Globus pallidus (tissue), 1 donor: ENCODE results near the gene MORN1.

Experiments
- DNase-seq: peaks from one replicate; pipeline ENCODE4 v3.0.0-alpha.2; 2015; ENCODE audit warnings: low spot score

The MORN1 gene

DNA sequence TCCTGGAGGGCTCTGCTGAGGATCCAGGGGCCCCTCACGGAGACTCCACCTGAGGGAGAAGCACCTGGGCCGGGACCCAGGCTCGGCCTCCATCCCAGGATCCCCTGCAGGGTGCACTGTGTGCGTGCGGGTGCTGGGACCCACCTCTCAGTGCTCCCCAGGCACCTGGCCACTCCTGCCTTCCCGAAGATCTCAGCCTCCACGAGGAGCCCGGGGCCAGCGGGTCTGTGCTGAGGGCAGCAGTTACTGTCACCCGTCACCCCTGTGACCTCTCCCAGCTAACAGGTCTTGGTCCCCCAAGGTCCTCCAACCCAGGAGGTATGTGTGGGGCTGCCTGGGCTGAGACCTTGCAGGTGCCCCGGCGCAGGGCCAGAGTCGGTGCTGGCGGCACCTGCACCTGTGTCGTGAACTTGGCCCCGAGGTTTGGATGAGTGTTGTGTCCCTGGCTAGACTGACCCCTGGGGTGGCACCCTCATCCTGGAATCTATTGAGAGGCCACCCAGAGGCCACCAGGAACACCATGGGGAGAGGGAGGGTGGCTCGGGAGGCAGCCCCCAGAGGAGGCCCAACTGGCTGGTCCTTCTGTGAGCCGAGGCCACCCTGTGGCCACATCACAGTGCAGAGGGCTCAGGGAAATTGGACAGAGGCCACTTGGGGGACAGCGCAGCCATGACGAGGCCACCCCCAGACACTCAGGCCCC lies 17.7 kb downstream of the MORN1 start:
- no peak for DNase-seq

DNA sequence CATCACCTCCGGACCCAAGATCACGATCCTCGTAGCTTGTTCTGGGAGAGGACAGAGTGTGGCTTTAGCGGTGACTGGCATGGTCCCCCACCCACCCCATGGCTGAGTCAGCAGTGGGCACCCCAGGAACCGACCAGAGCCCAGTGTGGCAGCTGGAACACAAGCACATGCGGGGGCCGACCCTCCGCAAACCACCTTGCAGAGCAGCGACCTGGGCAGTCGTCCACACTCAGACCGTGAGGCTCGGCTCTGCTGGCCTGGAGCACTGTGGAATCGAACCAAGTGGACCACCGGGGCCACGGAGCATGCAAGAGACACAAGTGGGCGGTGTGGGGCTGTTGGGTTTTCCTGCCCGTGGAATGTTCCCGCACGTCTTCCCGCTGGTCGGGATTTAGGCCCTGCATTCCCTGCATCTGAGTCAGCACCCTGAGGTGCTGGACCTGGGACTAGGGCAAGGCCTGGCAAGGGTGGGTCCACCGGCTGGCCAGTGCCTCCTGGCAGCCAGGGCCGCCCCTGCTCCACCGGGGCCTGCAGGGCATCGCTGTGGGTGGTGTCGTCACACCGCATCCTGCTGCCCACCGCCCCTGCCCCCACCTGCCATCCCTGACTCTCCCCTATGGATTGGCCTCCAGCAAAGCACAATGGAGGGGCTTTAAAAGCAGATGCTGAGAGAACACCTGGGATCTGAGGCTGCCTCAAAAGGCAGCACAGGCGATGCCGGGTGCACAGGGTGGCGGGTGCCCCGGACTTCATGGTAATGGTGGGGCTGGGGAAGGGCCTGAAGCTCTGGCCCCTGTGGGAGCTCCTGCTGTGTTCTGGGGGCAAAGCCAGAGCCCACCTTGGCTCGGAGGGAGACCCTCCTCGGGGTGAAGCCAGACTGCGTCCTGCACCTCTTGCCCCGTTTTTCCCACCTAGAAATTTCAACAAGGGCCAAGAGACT lies 18.5 kb downstream of the MORN1 start:
- no peak for DNase-seq

DNA sequence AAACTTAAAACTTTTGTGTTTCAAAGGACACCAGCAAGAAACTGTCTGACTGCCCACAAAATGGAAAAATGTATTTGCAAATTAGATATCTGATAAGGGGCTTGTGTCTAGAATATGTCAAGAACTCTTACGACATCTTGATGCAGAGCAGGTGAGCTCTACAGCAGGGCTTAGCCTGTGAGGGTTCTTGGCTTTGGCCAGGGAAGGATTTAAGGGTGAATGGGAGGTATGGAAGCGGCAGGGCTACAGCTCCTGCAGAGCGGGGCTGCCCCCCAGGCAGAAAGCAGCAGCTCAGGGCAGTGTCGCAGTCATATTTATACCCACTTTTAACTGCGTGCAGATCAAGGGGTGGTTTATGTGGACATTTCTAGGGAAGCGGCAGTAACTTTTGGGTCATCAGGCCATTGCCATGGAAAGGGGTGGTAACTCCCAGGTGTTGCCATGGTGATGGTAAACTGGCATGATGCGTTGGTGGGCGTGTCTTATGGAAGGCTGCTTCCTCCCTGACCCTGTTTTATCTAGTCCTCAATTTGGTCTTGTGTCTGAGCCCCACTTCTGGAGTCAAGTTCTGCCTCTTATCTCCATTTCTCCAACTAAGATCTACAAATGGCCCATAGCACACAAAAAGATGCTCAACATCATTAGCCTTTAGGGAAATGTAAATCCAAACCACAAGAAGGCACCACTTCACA lies 23.2 kb downstream of the MORN1 start:
- no peak for DNase-seq

DNA sequence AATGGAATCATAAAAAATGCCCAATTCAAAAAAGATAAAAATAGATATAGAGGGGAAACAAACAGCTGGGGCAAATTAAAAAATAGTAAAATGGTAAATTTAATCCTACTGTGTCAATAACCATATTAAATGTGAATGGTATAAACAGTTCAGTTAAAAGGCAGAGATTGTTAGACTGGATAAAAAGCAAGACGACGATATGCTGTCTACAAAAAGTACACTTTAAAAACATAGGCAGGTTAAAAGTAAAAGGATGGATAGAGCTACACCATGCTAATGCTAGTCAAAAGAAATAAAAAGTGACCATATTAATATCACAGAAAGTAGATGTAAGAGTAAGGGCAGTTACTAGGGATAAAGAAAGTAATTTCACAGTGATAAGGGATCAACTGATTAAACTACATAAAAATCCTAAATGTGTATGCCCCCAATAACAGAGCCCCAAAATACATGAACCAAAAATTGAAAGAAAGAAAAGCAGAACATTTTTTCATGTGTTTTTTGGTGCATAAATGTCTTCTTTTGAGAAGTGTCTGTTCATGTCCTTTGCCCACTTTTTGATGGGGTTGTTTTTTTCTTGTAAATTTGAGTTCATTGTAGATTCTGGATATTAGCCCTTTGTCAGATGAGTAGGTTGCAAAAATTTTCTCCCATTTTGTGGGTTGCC lies 27.4 kb downstream of the MORN1 start:
- DNase-seq: no peak

DNA sequence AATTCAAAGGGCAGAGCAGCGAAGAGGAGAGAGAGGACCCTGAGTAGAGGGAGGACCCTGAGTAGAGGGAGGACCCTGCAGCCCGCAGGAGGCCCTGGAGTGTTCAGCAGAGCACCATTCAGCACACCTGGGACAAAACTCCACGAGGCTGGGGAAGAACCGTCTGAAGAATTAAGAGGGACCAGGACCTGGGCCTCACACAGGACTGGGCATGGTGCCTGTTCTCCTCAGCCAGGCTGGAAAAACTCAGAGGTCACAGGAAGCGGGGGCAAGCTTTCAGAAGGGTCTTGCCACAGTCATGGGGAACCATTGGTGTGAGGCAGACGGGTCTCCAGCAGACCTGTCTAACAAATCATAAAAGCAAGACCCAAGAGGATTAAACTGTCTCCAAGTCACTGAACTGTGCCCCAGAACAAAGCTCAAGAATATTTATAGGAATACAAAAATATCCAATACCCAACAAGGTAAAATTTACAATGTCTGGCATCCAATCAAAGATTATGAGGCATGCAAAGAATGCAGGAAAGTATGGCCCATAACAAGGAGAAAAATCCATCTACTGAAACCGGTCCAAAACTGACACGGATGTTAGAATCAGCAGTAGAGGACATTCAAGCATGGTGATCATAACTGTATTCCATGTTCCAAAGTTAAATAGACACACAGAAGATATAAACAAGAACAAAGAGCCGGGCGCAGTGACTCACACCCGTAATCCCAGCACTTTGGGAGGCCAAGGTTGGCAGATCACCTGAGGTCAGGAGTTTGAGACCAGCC lies 30.6 kb downstream of the MORN1 start:
- no peak for DNase-seq

DNA sequence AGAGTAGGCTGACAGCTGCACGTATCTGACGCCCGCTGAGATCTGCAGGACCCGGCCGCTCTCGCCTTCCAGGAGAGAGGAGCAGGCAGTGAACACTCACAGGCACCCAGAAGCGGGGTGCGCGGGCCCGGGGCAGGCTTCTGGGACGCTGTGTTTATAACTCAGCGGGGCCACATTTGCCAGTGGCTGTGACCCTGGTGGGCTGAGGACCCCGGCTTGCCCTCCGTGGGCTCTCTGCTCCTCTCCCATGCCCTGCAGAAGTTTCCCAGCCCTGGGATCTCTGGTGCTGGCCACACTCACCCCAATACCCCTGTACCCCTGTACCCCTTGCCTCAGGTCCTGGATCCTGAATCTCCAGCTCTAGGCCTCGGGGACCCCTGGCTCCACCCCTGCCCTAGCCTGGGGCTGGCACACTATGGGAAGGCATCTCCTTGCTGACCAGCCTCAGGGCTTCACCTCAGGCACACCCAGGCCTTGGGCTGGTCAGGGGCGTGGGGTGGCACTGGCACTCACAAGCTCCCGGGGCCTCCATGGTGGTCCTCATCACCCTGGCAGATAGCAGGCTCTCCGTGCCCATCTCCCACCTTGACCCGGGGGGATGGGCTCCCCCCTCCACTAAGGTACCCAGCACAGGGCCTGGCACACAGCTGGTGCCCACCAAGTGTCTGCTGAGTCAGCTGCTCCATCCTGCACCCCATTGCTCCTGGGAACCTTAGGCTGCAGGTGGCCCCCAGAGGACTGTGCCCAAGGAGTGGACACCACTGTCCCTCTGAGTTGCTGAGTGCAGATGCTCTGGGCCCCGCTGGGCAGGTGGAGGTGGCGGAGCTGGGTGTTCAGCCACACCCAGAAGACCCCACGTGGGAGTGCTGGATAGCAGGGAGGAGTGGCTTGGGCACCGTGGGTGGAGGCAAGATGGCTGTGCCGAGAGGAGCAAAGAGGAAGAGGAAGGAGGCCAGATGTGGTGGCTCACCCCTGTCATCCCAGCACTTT lies 32.4 kb downstream of the MORN1 start:
- no peak for DNase-seq

DNA sequence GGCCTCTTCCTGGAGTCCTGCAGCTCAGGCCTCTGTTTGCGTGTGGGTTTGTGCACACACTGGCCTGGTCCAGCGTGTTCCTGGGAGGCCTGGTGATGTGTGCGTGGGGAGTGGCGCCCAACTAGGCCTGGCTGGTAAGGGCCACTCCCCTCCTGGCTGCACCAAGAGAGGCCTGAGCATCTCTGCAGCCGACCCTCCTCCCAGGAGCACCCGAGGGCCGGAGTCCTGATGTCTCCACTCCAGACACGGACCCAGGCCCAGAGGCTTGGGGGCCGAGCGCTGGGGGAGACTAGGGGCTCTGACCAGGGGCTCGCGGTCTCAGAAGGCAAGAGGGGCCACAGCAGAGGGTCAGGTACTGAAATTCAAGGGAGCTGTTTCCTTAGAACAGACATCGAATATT lies 33.3 kb downstream of the MORN1 start:
- DNase-seq: no peak

DNA sequence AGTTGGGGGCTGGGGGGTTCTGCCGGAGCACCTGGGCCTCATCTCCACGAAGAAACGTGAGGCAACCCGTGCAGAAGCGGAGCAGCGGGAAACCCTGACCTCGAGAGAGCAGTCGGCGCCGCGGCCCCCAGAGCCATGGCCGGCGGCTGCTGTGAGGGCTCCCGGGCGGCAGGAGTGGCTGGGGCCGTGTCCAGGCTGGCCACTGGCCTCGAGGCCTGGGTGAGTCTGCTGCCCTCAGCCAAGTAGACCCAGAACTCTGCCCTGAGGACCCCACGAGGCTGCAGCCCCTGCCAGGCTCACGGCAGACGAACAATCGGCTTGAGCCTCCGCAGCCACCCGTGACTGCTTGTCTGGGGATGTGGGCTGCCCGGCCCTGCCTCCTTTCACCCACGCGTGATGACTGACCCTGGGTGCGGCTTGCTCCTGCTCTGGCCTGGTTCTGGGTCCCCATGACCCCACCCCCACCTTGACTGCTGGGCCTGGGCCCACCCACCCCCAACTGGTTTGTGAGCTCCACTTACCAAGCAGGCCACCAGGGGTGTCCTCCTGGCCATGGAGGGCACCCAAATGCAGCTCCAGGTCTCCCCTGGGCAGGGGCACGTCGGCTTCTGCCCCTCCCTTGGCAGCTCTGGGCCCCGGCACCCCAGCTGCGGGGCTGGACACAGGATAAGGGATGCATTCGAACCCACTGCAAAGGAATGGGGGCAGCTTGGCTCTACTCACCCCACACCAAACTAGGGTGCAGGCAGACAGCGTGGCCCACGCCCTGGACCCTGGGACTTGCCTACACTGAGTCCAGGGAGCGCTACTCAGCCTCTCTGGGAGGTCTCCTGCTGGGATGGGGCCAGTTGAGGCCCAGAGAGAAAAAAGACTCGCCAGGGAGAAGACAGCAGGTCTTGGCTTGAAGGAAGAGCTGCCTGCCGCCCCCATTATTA lies 34.2 kb downstream of the MORN1 start:
- no peak for DNase-seq

DNA sequence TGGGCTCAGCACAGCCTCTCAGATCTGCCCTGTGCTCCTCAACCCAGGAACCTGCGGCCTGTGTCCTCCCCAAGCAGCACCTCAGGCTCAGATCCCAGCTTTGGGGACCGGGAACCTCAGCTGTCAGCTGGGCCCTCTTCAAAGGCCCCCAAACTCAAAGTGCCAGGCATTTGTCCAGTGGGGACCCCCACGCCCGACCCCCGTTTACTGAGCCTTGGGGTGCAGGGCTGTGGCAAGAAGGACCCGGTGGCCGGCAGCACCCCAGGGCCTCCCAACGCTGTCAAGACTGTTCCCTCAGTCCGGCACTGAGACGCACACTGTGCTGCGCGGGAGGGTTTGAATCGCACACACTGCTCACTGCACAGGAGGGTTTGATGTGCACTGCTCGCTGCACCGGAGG lies 35.0 kb downstream of the MORN1 start:
- DNase-seq: no peak

DNA sequence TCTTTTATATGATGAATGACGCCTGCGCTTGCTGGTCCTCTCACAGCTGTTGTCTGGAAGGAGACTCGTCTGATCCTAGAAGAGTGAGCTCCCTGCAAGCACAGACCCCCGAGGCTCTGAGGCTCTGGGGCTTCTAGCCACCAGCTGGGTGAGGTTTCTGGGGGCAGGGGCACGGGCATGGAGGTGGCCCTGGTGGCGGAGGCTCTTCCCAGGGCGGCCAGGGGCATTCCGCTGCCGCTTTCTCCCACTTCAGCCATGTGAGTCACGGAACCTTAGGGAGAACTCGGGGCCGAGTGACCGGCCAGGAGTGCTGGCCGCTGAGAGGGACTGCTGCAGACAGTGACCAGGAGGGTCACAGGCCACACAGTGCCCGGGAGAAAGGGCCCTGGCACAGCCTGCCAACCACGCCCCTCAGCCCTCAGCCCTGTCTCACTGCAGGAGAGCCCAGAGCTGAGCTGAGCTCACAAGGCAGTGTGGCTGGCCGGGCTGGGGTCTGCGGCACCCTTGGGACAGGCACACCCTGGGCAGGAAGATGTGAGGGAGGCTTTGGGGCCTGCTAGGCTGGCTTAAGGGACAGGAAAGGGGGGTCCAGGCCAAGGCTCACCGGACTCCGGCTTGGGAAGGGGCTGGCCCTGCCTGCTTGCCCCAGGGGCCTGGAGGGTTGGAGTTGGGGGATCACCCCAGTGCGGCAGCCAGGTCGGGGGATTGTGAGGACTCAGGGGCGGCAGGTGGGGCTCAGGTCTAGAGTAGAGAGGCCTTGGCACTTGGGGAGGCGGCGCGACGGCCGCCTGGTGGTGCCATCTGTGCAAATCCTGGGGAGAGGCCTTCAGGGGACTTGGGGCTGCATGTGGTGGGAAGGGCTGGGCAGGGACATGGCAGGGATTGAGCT lies 35.7 kb downstream of the MORN1 start:
- DNase-seq: no peak

DNA sequence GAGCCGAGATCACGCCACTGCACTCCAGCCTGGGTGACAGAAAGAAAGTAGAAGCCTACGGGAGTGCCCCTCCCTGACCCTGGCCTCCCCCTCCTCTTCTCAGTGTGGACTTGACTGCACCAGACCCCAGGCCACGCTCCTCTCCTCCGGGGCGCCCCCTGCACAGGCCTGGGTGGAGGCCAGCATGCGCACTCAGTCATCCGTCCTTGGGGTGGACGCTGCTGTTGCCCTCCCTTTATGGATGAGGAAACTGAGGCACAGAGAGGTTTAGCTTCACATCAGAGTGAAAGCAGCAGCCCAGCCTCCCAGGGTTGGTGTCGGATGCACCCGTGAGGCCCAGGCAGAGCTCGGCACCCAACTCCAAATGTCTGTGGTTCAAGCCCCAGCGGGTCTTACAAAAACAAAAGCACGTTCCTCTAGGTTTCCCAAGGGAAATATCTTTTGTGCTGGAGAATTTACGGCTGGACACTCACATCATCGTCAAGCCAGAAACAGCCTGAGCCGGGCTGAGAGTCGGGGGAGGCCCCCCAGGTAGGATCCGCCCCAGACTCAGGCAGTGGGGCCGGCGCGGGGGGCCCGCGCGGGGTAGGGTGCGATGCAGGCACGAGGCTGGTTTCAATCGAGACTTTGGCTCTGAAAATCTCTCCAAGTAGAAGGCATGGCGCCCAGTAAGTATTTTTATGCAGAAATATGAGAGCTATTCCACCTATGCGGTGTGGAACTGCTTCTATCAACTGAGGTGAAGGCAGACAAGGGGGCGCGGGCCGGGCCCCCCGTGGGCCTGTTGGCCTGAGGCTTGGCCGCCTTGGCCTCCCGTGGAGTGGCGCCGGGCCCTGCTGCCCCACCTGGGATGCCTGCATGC lies 36.6 kb downstream of the MORN1 start:
- no peak for DNase-seq

DNA sequence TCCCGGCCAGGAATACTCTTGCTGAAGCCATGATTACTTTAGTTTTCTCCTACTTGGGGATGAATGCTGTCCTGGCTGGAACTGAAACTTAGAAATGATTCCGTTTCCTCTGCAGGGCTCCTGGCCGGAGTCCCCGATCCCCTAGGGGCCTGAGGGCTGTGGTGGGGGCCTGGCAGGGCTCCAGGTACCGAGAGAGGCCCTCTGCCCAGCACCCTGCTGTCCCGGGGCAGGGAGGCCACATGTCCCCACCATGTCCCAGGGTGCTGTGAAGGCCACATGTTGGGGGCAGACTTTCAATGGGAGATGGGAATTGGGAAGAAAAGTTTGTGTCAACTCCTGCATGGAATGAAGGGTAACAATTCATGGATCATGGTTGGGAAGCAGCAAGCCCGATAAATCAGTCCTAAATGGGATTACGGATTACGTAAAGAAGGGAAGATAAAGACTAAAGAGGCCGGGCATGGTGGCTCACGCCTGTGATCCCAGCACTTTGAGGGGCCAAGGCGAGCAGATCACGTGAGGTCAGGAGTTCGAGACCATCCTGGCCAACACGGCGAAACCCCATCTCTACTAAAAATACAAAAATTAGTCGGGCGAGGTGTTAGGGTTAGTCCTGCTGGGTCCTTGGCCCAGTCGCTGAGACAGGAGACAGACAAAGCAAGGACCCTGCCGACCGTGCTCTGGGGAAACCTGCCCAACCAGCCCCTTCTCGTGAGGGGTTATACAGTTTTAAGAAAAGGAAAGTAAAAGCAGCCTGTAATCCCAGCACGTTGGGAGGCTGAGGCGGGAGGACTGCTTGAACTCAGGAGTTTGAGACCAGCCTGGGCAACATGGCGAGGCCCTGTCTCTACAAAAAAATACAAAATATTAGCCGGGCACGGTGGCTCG lies 37.6 kb downstream of the MORN1 start:
- DNase-seq: no peak

DNA sequence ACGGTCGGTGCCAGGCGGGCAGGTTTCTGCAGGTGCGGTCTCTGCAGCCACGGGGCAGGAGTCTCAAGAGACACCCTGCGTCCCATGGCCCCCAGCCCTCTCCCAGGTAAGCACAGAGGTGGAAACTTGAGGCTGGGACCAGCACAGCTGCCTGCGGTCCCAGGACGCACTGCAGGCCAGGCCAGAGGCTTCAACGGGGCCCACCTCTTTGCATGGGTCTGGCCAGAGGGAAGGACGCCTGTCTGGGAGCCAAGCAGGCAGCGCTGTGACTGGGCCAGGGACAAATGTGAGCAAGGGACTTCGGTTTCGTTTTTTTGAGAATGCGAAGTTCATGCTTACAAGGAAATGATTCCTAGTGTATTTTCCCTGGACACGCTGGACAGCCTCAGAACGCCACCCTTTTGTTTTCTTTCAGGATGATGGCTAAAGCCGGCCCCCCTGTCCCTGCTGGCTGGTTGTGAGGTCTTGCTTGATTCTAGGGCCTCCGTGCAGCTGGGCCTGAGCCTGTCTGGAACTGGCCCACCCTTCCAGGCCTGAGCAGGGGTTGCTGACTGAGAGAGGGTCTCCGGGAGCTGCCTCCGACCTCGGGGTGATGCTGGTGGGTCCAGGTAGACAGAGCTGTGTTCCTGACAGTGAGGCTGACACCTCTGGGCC lies 38.3 kb downstream of the MORN1 start:
- DNase-seq: no peak

DNA sequence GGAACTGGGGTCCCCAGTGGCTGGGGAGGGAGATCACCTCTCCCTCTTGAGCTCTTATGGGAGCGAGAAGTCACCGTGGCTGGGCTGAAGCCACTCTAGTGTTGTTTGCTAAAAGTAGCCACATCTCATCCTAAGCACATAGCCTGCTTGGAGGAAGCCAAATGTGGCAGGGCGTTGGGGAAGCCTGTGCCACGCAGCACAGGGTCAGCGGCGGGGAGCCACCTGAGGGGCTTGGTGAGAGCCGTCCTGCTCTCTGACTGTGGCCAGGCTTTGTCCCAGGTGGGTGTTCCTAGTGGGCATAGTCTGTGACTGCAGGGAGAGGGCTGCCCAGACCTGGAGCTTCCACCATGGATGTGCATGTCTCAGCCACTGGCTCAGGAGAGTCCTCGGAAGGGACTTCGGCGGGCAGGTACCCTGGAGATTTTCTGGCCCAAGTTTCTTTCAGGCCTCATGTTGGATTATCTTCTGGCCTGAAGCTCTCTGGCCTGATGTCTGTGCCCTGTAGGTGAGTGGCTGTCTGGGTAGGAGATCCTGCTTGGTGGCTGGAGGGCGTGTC lies 38.9 kb downstream of the MORN1 start:
- no peak for DNase-seq

DNA sequence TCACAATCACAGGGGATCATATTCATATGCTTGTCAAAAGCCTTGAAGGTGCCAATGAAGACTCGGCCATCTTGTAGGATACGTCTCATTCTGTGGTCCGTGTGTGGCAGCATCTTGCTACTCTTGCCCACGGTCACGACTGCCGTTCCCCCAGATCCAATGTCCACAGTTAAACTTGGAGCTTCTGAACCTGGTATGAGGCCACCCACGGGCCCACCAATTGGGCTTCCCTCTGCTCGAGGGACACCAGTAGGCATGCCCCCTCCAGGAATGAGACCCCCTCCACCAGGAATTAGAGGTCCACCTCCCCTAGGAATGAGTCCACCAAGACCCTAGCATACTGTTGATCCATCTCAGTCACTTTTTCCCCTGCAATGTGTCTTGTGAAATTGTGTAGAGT lies 39.6 kb downstream of the MORN1 start:
- DNase-seq: no peak
